Measurements from ENCODE around the gene PAIP1.
"Not testable (repeated sequence)": the region's sequence is repeated elsewhere in the genome, so short reads cannot be mapped to it uniquely, and the experiment has no call there.

Gene PAIP1

GRCh38 chr5:43556857-43557542 is at the start of gene PAIP1:
TSS of gene PAIP1 (minus strand) at chr5:43557077. CDS start at chr5:43556846, 231 bp downstream.
- DNase-seq (ENCODE audit: low spot score) = peak; percentile 80

DNA sequence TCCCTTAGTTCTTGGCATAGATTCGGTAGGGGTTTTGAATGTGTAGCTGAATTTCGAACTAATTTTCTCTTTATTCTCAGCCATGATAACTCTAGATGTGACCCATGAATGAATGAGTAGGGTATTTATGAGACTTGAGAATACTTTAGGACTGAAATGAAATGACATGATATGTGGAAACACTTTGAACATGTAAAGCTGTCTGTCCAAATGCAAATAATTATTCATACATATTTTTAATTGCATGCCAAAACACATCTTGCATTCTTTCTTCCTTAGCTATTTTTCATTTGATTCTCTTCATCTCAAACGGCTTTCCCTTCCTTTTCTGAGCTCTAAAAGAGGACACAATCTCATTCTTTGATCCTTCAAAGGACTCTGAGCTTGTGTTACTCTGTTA is 49.5 kb upstream of the PAIP1 start:
- DNase-seq (ENCODE audit: low spot score) = no peak

DNA sequence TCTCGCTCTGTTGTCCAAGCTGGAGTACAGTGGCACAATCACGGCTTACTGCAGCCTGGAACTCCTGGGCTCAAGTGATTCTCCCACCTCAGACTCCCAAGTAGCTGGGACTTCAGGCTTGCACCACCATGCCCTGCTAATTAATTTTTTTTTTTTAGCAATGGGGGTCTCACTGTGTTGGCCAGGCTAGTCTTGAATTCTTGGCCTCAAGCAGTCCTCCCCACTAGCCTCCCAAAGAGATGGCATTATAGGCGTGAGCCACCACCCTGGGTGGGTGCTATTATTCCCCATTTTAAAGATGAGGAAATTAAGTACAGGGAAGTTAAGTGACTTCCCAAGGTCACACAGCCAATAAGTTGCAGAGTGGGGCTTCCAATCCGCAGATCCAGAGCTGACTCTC is 47.8 kb upstream of the PAIP1 start:
- DNase-seq (ENCODE audit: low spot score) = no peak

- peak; percentile 84 for DNase-seq (ENCODE audit: low spot score)
Measured at GRCh38 chr5:43603344-43604217, 46.7 kb upstream of the PAIP1 start.

DNA sequence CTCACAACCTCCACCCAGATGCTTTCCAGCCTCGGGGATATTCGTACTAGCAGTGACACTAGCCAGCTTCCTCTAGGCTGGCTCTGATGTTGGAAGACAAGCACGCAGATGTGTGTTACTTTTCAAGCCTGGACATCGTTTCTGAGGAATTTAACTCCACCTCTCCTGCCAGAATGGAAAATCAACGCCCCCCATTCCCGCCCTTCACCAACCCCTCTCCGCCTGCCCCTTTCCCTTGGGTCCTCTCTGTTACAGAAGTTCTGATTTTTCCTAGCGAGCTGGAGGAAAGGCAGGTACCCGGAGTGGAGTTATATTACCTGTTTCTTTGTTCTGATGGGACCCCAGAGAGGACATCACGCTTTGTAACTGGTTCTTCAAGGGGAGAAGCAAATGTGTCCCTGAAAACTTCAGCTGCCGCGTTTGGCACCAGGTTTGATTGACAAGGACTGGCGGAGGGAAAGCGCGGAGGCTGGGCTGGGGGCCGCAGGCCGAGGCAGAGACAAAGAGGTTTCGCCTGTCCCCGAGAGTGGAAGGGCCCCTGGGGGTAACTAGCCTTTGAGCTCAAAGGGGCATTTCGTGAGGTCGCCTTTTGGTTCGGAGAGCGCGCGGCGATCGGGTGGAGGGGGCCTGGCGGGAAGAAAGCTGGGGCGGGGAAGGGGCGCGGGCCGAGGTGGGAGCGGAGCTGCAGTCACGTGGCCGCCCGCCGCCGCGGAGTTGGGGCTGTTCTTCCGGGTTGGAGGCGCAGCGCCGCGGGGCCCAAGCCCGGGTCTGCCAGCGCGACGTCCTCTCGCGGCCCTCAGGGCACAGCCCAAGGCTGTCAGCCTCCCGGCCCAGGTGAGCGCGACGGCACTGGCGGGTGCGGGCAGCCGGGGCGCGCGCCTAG is 45.8 kb upstream of the PAIP1 start, which contains the start of gene NNT:
Gene NNT (plus strand): TSS at position 720 of the 883 bp plus-strand sequence. CDS start 6,016 bp downstream, outside the sequence.
- peak; percentile 65 for DNase-seq (ENCODE audit: low spot score)

GRCh38 chr5:43601454-43602260 is 44.8 kb upstream of the PAIP1 start:
- peak; percentile 28 for DNase-seq (ENCODE audit: low spot score)

GRCh38 chr5:43598927-43599326 is 42.0 kb upstream of the PAIP1 start:
- DNase-seq (ENCODE audit: low spot score) = not testable (repeated sequence)

DNA sequence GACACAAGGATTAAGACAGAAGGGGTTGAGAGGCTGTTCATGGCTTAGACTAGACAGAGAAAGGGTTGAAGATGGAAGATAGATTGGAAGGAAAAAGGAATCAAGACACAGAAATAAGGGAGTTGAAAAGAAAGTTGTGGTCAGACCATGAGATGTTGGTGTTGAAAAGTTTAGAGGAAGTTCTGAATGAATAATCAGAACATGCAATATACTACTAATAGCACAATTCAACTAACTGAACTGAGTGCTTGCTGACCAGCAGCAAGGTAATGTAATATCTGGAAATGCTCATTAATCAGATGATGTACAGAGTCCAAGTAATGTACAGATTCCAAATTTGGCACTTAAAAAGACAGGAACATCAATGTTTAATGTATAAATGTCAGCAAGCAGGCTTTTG is 35.5 kb upstream of the PAIP1 start:
- no peak for DNase-seq (ENCODE audit: low spot score)

- DNase-seq (ENCODE audit: low spot score) = no peak
Measured at GRCh38 chr5:43590700-43591099, 33.8 kb upstream of the PAIP1 start.

DNA sequence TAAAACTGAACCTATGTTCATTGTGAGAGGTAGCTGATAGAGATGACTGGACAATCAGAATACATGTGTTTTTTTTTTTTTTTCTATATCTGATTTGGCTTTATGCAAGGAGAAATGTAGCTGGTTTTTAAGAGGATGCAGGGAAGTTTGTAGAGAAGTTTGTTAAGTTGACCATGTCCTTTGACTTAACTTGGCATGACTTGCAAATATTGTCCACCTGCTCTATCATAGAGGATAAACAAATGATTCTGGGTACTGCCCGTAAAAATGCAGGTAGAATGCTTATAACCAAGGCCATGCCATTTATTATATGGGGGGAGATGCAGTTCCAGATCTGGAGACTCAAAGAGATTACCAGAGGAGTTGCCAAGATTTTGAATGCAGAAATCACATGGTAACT is 32.4 kb upstream of the PAIP1 start:
- no peak for DNase-seq (ENCODE audit: low spot score)

DNA sequence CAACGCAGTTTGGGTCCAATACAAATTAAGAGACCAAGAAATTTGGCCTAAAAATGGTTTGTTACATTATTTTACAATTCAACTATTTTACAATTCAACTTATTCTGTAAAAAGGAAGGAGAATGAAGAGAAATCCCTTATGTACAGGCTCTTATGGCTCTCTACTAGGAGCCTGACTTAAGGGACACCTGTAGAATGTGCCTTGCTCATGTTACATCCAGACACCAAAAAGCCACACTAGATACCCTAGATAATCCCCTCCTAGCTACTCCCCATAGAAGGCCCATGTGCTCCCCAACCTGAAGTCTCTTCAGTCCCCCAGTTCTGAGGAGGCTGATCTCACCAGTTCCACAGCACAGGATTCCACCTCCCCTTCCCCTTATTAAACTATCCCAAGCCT is 32.0 kb upstream of the PAIP1 start:
- no peak for DNase-seq (ENCODE audit: low spot score)

GRCh38 chr5:43584166-43584699 is 27.4 kb upstream of the PAIP1 start:
- no peak for DNase-seq (ENCODE audit: low spot score)

GRCh38 chr5:43583724-43584123 is 26.8 kb upstream of the PAIP1 start:
- no peak for DNase-seq (ENCODE audit: low spot score)

DNA sequence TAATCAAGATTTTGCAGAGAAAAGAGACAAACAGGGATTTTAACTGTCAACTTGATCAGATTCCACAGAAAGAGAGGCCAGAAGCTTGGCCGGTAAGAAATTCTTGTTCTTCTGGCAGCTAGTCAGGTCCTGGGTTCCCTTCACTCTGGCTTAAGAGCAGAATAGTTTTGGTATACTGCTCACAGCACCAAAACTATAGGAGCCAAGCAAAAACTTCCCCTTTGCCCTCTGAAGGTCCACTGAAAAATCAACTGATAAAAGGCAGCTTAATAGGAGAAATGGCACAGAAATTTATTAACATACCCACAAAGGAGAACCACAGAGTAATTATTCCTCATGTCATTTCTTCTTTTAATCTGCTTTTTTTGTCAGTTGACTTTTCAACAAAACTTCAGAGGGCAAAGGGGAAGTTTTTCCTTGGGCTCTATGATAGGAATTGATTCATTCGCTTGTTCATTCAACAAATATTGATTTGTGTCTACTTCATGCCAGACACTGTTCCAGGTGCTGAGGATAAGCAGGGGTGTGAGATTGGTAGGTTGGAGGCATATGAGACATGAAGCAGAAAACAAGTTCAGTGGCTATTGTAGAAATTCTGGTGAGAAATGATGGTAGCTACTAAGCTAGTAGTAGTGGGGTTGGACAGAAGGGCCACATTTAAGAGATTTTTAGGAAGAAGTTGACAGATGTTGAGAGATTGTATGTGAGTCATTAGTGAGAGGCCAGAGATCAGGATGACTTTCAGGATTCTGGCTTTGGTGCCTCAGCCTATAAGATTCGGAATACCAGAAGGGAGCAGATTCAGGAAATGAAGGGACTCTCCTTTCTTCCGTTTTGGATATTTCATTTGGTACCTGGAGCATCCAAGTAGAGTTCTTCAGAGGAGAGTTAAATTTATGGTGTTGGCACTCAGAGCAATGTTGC is 25.5 kb upstream of the PAIP1 start:
- DNase-seq (ENCODE audit: low spot score) = no peak

GRCh38 chr5:43581398-43581797 is 24.5 kb upstream of the PAIP1 start:
- DNase-seq (ENCODE audit: low spot score) = no peak

DNA sequence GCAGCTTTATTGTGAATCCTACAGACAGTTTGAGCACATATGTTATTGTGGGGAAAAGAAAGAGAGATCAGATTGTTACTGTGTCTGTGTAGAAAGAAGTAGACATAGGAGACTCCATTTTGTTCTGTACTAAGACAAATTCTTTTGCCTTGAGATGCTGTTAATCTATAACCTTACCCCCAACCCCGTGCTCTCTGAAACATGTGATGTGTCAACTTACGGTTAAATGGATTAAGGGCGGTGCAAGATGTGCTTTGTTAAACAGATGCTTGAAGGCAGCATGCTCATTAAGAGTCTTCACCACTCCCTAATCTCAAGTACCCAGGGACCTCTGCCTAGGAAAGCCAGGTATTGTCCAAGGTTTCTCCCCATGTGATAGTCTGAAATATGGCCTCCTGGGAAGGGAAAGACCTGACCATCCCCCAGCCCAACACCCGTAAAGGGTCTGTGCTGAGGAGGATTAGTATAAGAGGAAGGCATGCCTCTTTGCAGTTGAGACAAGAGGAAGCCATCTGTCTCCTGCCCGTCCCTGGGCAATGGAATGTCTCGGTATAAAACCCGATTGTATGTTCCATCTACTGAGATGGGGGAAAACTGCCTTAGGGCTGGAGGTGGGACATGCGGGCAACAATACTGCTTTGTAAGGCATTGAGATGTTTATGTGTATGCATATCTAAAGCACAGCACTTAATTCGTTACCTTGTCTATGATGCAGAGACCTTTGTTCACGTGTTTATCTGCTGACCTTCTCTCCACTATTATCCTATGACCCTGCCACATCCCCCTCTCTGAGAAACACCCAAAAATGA is 23.7 kb upstream of the PAIP1 start:
- not testable (repeated sequence) for DNase-seq (ENCODE audit: low spot score)

DNA sequence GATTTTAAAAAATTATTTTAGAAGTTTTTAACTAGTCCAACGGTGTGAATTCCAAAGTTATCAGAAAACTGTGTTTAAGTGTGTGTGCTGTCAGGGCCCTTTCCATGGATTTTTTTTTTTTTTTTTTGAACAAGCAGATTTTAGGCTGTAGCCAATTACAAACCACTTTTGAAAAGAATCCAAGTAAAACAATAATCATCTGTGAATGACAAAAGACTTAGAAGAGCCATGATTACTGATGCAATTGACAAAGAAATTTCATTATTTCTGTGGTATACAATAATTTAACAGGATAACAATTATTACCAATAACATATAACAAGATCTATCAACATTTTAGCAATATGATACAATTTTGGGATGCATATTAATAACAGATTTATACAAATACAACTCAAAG is 16.2 kb upstream of the PAIP1 start:
- no peak for DNase-seq (ENCODE audit: low spot score)

DNA sequence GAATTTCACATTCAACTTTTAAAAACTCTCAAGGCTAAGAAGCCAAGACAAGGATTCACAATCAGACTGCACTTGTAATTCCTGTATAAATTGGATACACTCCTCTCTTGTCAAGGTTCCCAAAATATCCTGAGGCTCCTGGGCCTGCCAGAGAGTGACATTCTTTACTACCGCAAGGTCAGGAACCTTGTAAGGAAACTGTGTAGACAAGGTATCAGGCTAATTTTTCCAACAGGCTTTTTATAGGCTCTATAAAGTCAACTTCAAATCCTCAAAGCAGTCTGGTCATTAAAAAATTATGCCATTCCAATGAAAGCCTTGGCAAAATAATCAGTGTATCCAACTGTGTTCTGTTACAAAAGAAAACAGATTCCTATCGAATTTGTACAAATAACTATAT is 15.5 kb upstream of the PAIP1 start:
- no peak for DNase-seq (ENCODE audit: low spot score)

- DNase-seq (ENCODE audit: low spot score) = no peak
Measured at GRCh38 chr5:43571237-43571636, 14.4 kb upstream of the PAIP1 start.

Data from SW480 (cell line).